ENCODE measurements around the gene EXOC6B. TPM values are rescaled to one million over a fixed set of nuclear protein-coding genes. Genes with fewer than 3 reads are reported as not detected.

EXOC6B gene
- total RNA-seq, 1 donor from 2014 or later, result 33.0 TPM

- H3K4me1 ChIP-seq, result peaks cover 13% of the 10 kb centered on the region
- no peak overlapping the region for H3K4me3 ChIP-seq
- H3K27ac ChIP-seq, result no peak overlapping the region
- ATAC-seq (no peak), DNase-seq (no peak)
- no peak for TF ChIP-seq CTCF (IDR thresholded peaks at IDR 0.05)
- no peaks in the 10 kb centered on the region for H3K9me3 ChIP-seq
- H3K27me3 ChIP-seq (ENCODE audit: low read depth), result peaks cover 39% of the 10 kb centered on the region
- intact Hi-C loops (cut with DNase I), result loop anchor here (10.0 kb wide), 1 partner anchor 608 kb away; no protein-coding TSS in a partner anchor
- no peaks in the 10 kb centered on the region for H3K36me3 ChIP-seq
Measured at GRCh38 chr2:72153026-72153791, 672.6 kb downstream of the EXOC6B start.

GRCh38 chr2:72150861-72151356 is 674.9 kb downstream of the EXOC6B start:
- Histone ChIP-seq H3K4me1 (peaks cover 32% of the 10 kb centered on the region), H3K4me3 (no peak overlapping the region), H3K27ac (no peak overlapping the region), H3K27me3 (ENCODE audit: low read depth) (peaks cover 58% of the 10 kb centered on the region), H3K36me3 (no peaks in the 10 kb centered on the region), H3K9me3 (no peaks in the 10 kb centered on the region)
- DNase-seq, result no peak
- no peak for TF ChIP-seq CTCF (IDR thresholded peaks at IDR 0.05)
- ATAC-seq, result no peak
- intact Hi-C loops (cut with DNase I), result loop anchor here (10.0 kb wide), 1 partner anchor 606 kb away; no protein-coding TSS in a partner anchor

DNA sequence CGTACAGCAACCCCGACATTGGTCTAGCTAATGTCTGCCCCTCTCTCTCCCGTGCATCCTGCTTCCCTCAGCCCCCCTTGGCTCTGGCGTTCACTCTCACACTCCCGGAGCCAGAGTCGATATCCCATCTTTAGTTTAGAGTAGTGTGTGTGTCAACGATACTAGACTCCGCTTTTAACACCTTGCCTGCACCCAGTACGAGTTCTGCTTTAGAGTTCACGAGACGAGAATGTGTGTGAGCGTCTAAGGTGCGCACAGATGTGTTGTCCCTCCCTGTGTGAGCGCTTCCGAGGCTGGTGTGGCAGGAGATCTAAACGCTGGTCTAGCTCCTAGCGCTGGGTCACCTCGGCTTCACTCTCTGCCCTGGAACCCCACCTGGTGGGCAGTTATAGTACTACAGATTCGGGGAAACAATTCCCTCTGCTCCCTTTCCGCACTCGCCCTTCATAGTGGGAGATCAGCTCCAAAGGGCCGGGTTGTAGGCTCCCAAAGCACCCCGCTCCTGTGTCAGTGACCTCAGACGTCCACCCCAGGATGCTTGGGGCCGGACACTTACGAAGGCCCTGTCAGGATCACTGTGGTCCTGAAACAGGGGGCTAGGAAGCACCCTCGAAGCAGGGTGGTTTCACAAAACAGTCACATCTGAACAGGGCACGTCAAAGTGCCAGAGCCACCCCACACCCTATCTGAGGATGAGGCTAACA is 675.5 kb downstream of the EXOC6B start:
- Histone ChIP-seq H3K36me3 (no peaks in the 10 kb centered on the region), H3K27ac (no peak overlapping the region), H3K4me1 (peaks cover 38% of the 10 kb centered on the region), H3K27me3 (ENCODE audit: low read depth) (peaks cover 58% of the 10 kb centered on the region), H3K9me3 (no peaks in the 10 kb centered on the region), H3K4me3 (peak overlapping the region; percentile 58)
- intact Hi-C loops (cut with DNase I), result loop anchor here (10.0 kb wide), 1 partner anchor 606 kb away; no protein-coding TSS in a partner anchor
- TF ChIP-seq CTCF (IDR thresholded peaks at IDR 0.05), result peak; percentile 84
- DNase-seq (peak; percentile 59), ATAC-seq (peak; percentile 87 to 89)

GRCh38 chr2:72149556-72150156 is 676.2 kb downstream of the EXOC6B start:
- TF ChIP-seq CTCF (IDR thresholded peaks at IDR 0.05), result no peak
- H3K4me3 ChIP-seq, result peak overlapping the region; percentile 58
- DNase-seq (no peak), ATAC-seq (peak; percentile 6 to 45)
- H3K4me1 ChIP-seq, result peaks cover 45% of the 10 kb centered on the region
- H3K27me3 ChIP-seq (ENCODE audit: low read depth), result peaks cover 65% of the 10 kb centered on the region
- H3K9me3 ChIP-seq, result no peaks in the 10 kb centered on the region
- no peaks in the 10 kb centered on the region for H3K36me3 ChIP-seq
- H3K27ac ChIP-seq, result no peak overlapping the region
- intact Hi-C loops (cut with DNase I), result loop anchor here (10.0 kb wide), 1 partner anchor 605 kb away; no protein-coding TSS in a partner anchor

DNA sequence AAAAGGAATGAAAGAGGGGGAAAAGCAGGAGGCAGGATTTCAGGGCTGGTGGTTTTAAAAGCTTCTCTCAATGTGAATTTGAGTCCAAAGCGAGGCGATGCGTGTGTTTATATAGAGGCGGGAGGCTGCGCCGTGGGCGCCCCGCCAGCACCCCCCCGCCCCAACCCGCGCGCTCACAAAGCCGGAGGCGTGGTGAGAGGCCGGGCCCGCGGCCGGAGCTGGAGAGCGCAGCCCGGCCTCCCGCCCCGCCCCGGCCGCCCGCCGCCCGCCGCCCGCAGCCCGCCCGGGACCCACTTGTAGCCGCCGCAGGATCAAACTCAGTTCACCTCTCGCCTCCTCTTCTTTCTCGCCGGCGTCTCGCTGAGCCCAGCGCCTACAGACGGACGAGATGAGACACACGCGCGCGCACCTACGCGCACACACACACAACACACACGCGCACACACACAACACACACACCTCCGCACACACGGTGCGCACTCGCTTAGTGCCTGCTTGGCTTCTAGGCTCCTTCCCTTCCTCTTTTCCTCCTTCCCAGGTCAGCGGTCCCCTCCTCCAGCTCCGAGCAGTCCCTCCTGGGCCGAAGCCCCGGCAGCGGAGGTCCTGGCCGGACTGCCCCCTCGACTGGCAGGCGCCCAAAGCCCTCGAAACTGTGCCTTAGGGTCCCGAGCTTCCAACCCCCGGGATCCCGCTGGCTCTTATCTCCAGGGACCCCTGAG is 676.8 kb downstream of the EXOC6B start:
- ATAC-seq (peak; percentile 29 to 50), DNase-seq (no peak)
- intact Hi-C loops (cut with DNase I), result no loop called here
- H3K9me3 ChIP-seq, result no peaks in the 10 kb centered on the region
- peaks cover 71% of the 10 kb centered on the region for H3K27me3 ChIP-seq (ENCODE audit: low read depth)
- peak overlapping the region; percentile 58 for H3K4me3 ChIP-seq
- no peak for TF ChIP-seq CTCF (IDR thresholded peaks at IDR 0.05)
- H3K36me3 ChIP-seq, result no peaks in the 10 kb centered on the region
- no peak overlapping the region for H3K27ac ChIP-seq
- H3K4me1 ChIP-seq, result peaks cover 51% of the 10 kb centered on the region

Measured in lower lobe of right lung (tissue), 2 donors.